GM12873 (cell line): Measurements from ENCODE around the gene PADI3.

Experiments
- CTCF ChIP-seq: IDR thresholded peaks from 2 replicates; pipeline ENCODE4 v1.5.1; 2012; ENCODE audit warnings: low read depth, mild to moderate bottlenecking, moderate library complexity, low read length, control low read depth; ENCODE audit not compliant: insufficient read depth; ENCODE audit errors: missing control alignments

Gene PADI3

GRCh38 chr1:17215545-17215890, 33.4 kb upstream of the PADI3 start:
- TF ChIP-seq CTCF, result no peak

GRCh38 chr1:17216078-17216477, 32.8 kb upstream of the PADI3 start:
- no peak for TF ChIP-seq CTCF

GRCh38 chr1:17217607-17218006, 31.3 kb upstream of the PADI3 start:
- no peak for TF ChIP-seq CTCF

- TF ChIP-seq CTCF, result no peak
Observed at GRCh38 chr1:17218939-17219338, 30.0 kb upstream of the PADI3 start.

GRCh38 chr1:17220287-17220686, 28.6 kb upstream of the PADI3 start:
- TF ChIP-seq CTCF, result no peak

GRCh38 chr1:17222557-17222956, 26.3 kb upstream of the PADI3 start:
- TF ChIP-seq CTCF, result no peak

GRCh38 chr1:17224434-17224833, 24.5 kb upstream of the PADI3 start:
- no peak for TF ChIP-seq CTCF

GRCh38 chr1:17225140-17225539, 23.8 kb upstream of the PADI3 start:
- no peak for TF ChIP-seq CTCF
